Measurements from ENCODE around the gene TXNDC2.

Gene TXNDC2

GRCh38 chr18:9914584-9915290 lies 29.0 kb downstream of the TXNDC2 start:
- peak; percentile 79 to 81 for DNase-seq

DNA sequence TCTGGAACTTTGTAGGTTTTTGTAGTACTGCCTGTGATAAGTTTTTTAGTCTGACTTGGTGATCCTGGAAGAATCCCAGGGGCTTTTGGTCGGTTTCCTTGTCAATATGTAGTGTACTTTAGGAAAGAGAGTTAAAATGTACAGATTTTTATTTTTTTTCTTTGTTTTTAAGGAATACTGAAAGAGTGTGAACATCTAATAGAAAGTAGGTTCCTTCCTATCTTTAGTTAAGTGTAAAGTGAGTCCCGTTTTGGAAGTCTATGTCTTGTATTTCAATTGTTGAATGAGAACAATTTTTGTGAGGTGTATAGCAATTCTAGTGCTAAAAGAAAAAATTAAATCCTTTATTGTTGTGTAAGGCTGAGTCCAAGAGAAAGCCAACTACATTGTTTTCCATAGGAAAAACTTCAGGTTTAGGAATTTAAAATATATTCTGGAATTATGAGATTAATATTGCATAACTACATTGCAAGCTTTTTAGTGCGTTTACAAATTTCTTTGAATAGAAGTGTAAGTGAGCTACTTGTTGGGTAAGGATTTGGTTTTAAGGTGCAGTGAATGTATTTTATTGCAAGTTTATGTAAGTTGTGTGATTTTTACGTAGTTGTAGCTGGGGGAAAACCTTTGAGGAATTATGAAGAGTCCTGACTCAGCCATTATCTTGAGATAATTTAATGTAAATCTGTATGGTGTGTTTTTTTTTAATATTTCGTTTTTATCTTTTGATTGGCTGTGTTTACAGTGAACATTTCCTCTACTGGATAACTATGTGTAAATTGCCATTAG lies 29.7 kb downstream of the TXNDC2 start:
- no peak for DNase-seq

- no peak for DNase-seq
Observed at GRCh38 chr18:9916077-9916639, 30.4 kb downstream of the TXNDC2 start.

GRCh38 chr18:9916808-9917207 lies 31.0 kb downstream of the TXNDC2 start:
- no peak for DNase-seq

DNA sequence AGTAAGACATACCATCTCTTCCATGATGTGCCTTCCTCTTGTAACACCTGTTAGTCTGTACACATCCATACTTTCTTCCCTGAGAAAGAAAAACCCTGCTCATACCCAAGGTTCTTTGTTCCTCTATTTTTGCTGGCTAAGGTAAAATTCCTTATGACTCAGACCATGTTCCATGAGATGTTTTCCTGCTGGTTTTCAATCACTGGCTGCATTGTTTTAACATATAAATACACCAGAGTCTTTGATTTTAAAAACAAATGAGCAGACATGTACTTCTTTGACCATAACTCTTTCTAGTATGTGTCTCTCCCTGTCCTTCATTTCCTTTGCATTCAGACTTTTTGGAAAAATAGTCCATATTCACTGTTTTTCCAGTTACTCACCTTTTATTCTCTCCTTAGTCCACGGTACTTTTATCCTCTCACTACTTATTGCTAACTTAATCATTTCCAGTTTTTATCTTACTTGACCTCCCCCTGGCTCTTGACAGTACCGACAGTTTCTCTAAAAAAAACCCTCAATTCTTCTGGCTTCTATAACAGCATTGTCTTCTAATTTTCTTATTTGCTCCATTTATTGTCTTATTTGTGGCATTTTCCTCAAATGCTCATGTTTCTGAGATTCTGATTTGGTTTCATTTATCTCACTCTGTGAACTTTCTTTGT lies 32.4 kb downstream of the TXNDC2 start:
- no peak for DNase-seq

DNA sequence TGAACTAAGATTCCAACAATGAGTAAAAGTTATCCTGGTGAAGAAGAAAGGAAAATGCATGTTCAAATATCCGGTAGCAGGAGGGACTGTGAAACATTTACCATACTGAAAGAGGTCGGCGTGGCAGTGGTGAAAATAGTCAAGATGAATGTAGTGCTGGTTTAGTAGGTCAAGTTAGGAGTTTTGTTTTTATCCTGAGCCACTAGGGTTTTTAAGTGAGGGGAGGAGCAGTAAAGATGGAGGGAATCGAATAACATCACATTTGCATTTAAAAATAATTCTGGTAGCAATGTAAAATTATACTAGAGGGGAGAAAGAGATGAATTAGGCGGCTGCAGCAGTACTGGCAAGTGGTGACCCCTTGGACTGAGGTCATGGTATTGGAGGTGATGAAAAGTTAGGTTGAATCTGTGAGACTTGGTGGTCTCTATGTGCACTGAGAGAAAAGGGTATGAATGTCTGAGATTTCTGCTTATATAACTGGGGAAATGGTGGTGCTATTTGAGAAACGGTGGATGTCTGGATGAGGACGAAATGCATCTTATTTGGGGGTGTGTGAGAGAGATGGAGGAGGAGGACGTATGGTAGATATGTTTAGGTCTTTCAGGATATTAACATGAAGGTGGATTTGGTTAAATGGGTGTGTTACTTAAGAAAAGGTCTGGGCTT lies 33.9 kb downstream of the TXNDC2 start:
- no peak for DNase-seq

GRCh38 chr18:9922592-9923311 lies 37.0 kb downstream of the TXNDC2 start:
- DNase-seq, result no peak

DNA sequence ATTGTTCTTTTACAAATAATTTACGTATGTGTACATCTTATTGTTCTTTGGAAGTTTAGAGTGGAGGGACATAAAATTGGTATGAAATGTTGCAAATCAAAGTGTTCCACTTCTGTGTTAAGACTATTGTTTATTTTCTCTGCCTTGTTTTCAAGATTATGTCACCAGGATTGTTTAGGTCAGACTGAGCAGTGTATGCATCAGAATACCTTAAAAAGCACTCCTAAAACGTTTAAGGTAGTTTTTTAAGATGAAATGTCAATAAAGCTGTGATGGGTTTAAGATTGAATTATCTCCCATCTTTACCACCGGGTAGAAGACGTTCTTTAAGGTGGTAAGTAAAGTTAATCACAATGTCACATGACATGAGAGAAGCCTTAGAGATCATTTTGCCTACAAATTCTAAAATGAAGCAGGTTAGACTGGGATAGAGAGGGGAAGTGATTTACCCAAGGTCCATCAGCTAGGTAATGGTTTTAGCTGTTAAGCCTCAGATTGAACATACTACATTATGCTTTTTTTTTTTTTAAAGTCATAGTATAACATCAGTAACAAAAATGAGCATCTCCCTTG lies 38.7 kb downstream of the TXNDC2 start:
- DNase-seq, result no peak

- no peak for DNase-seq
Observed at GRCh38 chr18:9925369-9925768, 39.6 kb downstream of the TXNDC2 start.

- DNase-seq, result no peak
Observed at GRCh38 chr18:9925795-9926194, 40.0 kb downstream of the TXNDC2 start.

DNA sequence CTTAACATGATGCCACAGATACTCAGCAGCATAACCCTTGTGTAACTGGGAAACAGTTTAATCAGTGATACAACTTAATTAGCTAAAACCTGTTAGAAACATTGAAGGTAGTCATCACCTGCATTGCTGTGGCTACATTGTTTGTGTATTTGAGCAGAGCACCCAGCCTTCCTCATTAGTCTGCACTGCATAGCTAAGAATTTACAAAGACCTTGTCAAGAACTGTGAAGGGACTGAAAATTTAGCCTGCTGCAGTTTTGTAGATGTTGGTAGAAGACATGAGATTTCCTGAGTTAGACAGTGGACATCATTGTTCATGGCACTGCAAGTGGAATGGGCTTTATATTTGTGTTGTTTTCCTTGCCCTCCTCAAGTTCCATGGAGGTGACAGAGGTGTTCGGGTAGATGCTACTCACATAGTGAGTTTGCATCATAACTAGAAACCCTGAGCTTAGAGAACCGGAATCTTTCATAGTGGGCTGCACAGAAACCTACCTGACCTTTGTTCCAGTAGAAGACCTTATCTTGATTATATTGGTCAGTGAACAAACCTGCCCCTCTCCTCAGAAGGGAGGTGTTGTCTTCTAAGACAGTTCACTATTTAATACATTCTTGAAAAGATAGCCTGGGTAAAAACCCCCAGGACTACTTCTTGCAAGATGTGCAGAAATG lies 40.6 kb downstream of the TXNDC2 start:
- no peak for DNase-seq

- no peak for DNase-seq
Observed at GRCh38 chr18:9926977-9927376, 41.2 kb downstream of the TXNDC2 start.

- DNase-seq, result no peak
Observed at GRCh38 chr18:9927392-9928063, 41.8 kb downstream of the TXNDC2 start.

DNA sequence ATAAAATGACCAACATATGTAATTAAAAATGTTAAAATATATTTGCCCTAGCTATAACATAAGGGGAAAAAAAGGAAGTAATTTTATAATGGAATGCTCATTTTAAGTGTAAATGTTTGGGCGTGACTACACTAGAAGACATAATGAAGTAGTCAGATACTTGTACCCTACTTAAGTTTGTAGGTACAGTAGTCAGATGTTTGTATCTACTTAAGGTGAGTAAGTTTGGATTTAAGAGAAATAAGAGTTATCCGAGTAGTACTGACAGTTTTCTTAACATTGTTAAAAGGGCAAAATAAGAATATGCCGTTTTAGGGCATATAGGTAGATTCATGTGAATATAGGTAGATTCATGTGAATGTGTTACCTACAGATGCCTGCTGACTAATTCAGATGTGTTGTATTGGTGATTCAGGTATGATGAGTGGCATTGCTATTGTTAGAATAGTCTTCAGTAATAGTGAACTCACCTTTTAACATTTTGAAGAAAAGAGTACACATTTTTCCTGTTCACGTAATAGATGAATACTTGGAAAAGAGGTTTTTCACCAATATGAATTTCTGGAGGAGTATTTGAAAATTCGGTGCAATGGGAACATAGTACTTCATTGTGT lies 43.0 kb downstream of the TXNDC2 start:
- no peak for DNase-seq

- DNase-seq, result no peak
Observed at GRCh38 chr18:9930299-9930884, 44.6 kb downstream of the TXNDC2 start.

- DNase-seq, result no peak
Observed at GRCh38 chr18:9931146-9931545, 45.4 kb downstream of the TXNDC2 start.

GRCh38 chr18:9931678-9932077 lies 45.9 kb downstream of the TXNDC2 start:
- DNase-seq, result no peak

DNA sequence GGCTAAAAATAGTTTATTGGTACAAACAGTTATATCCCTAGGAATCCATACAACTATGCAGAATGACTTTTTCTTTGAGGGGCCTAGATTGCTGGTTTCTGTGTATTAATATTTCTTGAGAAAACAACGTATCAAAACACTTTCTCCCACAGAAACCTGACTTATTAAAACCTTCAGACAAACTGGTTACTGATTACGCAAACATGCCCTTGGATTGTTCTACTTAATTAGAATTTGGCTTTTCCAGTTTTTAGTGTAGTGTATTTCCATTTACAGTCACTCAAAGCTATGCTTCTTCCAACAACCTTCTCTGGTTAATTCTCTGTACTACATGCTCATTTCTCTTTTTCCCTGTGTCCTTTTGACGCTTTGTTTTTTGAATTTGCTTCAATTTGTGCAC lies 48.1 kb downstream of the TXNDC2 start:
- no peak for DNase-seq

- DNase-seq, result no peak
Observed at GRCh38 chr18:9934274-9934673, 48.5 kb downstream of the TXNDC2 start.

Measured in CD4-positive, alpha-beta T cell treated with Interleukin-4 for 1 hour (primary cell).